ENCODE data around the gene GRAMD1A. TPM values are rescaled to one million over a fixed set of nuclear protein-coding genes. Genes with fewer than 3 reads are reported as not detected.

Gene GRAMD1A
- total and polyA plus RNA-seq, 2 donors (not counting 1 experiment from before 2014, with no cell fraction given), result 83.8 to 102 TPM

Other genes with a start within 250 kb of the GRAMD1A start
- 7.6 and 8.1 TPM in 2 replicates for gene ZNF599, start 227.1 kb upstream of the GRAMD1A start, total RNA-seq
- gene ZNF599, start 227.1 kb upstream of the GRAMD1A start, polyA plus RNA-seq, result 5.9 and 6.0 TPM in 2 replicates
- 3.3 and 5.1 TPM in 2 replicates for gene ZNF30, start 73.4 kb upstream of the GRAMD1A start, total RNA-seq
- gene ZNF30, start 73.4 kb upstream of the GRAMD1A start, polyA plus RNA-seq, result 2.5 and 3.3 TPM in 2 replicates
- 10.9 and 11.2 TPM in 2 replicates for gene ZNF792, start 36.1 kb upstream of the GRAMD1A start, total RNA-seq
- 2.6 and 3.8 TPM in 2 replicates for gene ZNF792, start 36.1 kb upstream of the GRAMD1A start, polyA plus RNA-seq
- 0.49 and 0.52 TPM in 2 replicates for gene SCN1B, start 30.1 kb downstream of the GRAMD1A start, total RNA-seq
- gene SCN1B, start 30.1 kb downstream of the GRAMD1A start, polyA plus RNA-seq, result 0.72 and 1.3 TPM in 2 replicates
- not detected in 2 replicates for gene HPN, start 41.4 kb downstream of the GRAMD1A start, total RNA-seq
- 0.30 TPM in 1 of 2 replicates, not detected in the other for gene HPN, start 41.4 kb downstream of the GRAMD1A start, polyA plus RNA-seq
- gene FXYD3, start 115.5 kb downstream of the GRAMD1A start, total RNA-seq, result not detected in 2 replicates
- not detected in 2 replicates for gene FXYD3, start 115.5 kb downstream of the GRAMD1A start, polyA plus RNA-seq
- gene LGI4, start 134.7 kb downstream of the GRAMD1A start, total RNA-seq, result 0.59 and 0.70 TPM in 2 replicates
- 0.40 and 0.74 TPM in 2 replicates for gene LGI4, start 134.7 kb downstream of the GRAMD1A start, polyA plus RNA-seq
- 3.8 and 4.7 TPM in 2 replicates for gene FXYD1, start 138.5 kb downstream of the GRAMD1A start, total RNA-seq
- gene FXYD1, start 138.5 kb downstream of the GRAMD1A start, polyA plus RNA-seq, result 2.6 and 3.1 TPM in 2 replicates
- 27.4 and 32.1 TPM in 2 replicates for gene FXYD7, start 142.9 kb downstream of the GRAMD1A start, total RNA-seq
- gene FXYD7, start 142.9 kb downstream of the GRAMD1A start, polyA plus RNA-seq, result 3.8 and 6.3 TPM in 2 replicates
- 293 and 310 TPM in 2 replicates for gene FXYD5, start 154.4 kb downstream of the GRAMD1A start, total RNA-seq
- gene FXYD5, start 154.4 kb downstream of the GRAMD1A start, polyA plus RNA-seq, result 362 and 390 TPM in 2 replicates
- 0.25 TPM in 1 of 2 replicates, not detected in the other for gene FAM187B, start 228.4 kb downstream of the GRAMD1A start, total RNA-seq
- gene FAM187B, start 228.4 kb downstream of the GRAMD1A start, polyA plus RNA-seq, result not detected in 2 replicates
- 45.3 and 46.5 TPM in 2 replicates for gene LSR, start 248.7 kb downstream of the GRAMD1A start, total RNA-seq
- gene LSR, start 248.7 kb downstream of the GRAMD1A start, polyA plus RNA-seq, result 29.9 and 37.2 TPM in 2 replicates